ENCODE measurements around the gene RHBDL1. TPM values are rescaled to one million over a fixed set of nuclear protein-coding genes. Genes with fewer than 3 reads are reported as not detected.

RHBDL1 gene
- total and polyA plus RNA-seq, 9 of the 15 experiments (the other 6 are each of a cell fraction or from before 2014, with no cell fraction given): 0.03 to 5.6 (median 1.3) TPM; not detected in 1

- no peak overlapping the region for H3K4me2 ChIP-seq (ENCODE audit: insufficient read depth, low read length)
- no peak overlapping the region for H3K27ac ChIP-seq (ENCODE audit: extremely low read depth, low read depth, low read length)
- no peaks in the 10 kb centered on the region for H3K36me3 ChIP-seq (ENCODE audit: control insufficient read depth, insufficient read depth, low read length)
- ChIA-PET POLR2A (no interaction called here), CTCF (ENCODE audit: low intra/inter-chr PET ratio) (interaction anchor here (1.0 to 4.5 kb wide), 4 partner anchors 31 to 391 kb away, joined by 3 to 73 read pairs (median 14); no protein-coding TSS in a partner anchor)
- no peaks in the 10 kb centered on the region for H3K9me1 ChIP-seq (ENCODE audit: control insufficient read depth, insufficient read depth, low read length)
- intact Hi-C loops (cut with micrococcal nuclease) (loop anchor here (1.0 to 5.0 kb wide), 2 partner anchors 74 to 96 kb away; no protein-coding TSS in a partner anchor), in situ Hi-C loops (cut with MboI) (loop anchor here (5.0 to 10.0 kb wide), 2 partner anchors 76 to 344 kb away; partner anchors contain the start of genes CHTF18 and RPUSD1)
- no peak for DNase-seq (ENCODE audit: extremely low read depth in 1 of 4, low spot score in 3 of 4)
- no peaks in the 10 kb centered on the region for H3K9me3 ChIP-seq (replicated peaks; ENCODE audit: control insufficient read depth, insufficient read depth, low read depth, low read length)
- FAIRE-seq: no peak
- peaks cover 4 to 65% of the 10 kb centered on the region in 2 experiments; a peak in 3 of 5 replicates for H3K4me1 ChIP-seq (replicated peaks in 1 of 2; ENCODE audit: control insufficient read depth in 2 of 2, insufficient read depth in 2 of 2, low read length in 2 of 2)
- BruUV-seq (replicated peaks): no TSS peak
- WGBS (ENCODE audit: insufficient coverage, low coverage, missing lambda C conversion rate): 27% methylated on average over 12 of the region's 12 CpGs
- no peak for ATAC-seq
- peaks cover 20% of the 10 kb centered on the region; the same call in 1 of the 2 replicates for H4K20me1 ChIP-seq (replicated peaks; ENCODE audit: control insufficient read depth, insufficient read depth, low read length)
- no peak overlapping the region; a peak in 1 of 4 replicates for H3K9ac ChIP-seq (ENCODE audit: insufficient read depth in 1 of 2, low read depth in 2 of 2, low read length in 2 of 2)
- no peak overlapping the region for H3K4me3 ChIP-seq
- H3K27me3 ChIP-seq (ENCODE audit: control insufficient read depth in 2 of 2, insufficient read depth in 2 of 2, low read length in 2 of 2): peaks cover 0 to 17% of the 10 kb centered on the region in 2 experiments; a peak in 2 of 5 replicates
- H3K79me2 ChIP-seq (ENCODE audit: control insufficient read depth, insufficient read depth, low read length): peaks cover 4% of the 10 kb centered on the region; the same call in 2 of the 3 replicates
- H2AFZ ChIP-seq (ENCODE audit: low read depth, low read length): no peak overlapping the region
- peak; percentile 82 for TF ChIP-seq BCOR (IDR thresholded peaks at IDR 0.05)
- no peak for TF ChIP-seq MECOM (CRISPR knock-in tag; IDR thresholded peaks at IDR 0.05)
- no peak for TF ChIP-seq ZNF717 (CRISPR knock-in tag; IDR thresholded peaks at IDR 0.05)
- TF ChIP-seq KDM1A (IDR thresholded peaks at IDR 0.05): peak; percentile 41 to 67; a peak in 3 of 4 replicates
- no peak for TF ChIP-seq HNRNPL (IDR thresholded peaks at IDR 0.05; ENCODE audit: low read depth, low read length)
- 0 out of 2 replicates have a peak, but pooled peaks have one; percentile 12 for TF ChIP-seq USF1 (CRISPR knock-in tag; IDR thresholded peaks at IDR 0.05)
- no peak for TF ChIP-seq NONO (IDR thresholded peaks at IDR 0.05; ENCODE audit: low read depth in 2 of 2, low read length in 1 of 2)
- peak in 1 of 2 experiments; percentile 47; a peak in 1 of 4 replicates for TF ChIP-seq RCOR1 (IDR thresholded peaks at IDR 0.05; ENCODE audit: borderline replicate concordance in 1 of 2, low read depth in 2 of 2, low read length in 2 of 2)
- TF ChIP-seq TFAP4 (CRISPR knock-in tag; IDR thresholded peaks at IDR 0.05; ENCODE audit: borderline replicate concordance): no peak
- TF ChIP-seq GMEB1 (CRISPR knock-in tag; IDR thresholded peaks at IDR 0.05): no peak
Observed at GRCh38 chr16:711084-711483, 35.6 kb downstream of the RHBDL1 start.

Measured in K562 (cell line).